Gastrocnemius medialis (tissue), 4 donors: ENCODE measurements around the gene PRKCH.

Experiments used
- CTCF ChIP-seq, 5 experiments: fragments of 450-650 bp in 3 of 5; fragments of 200-600 bp in 2 of 5; sonication (generic) in 2 of 5; IDR thresholded peaks in 4 of 5; conservative IDR thresholded peaks in 1 of 5; 1 replicate in 4 of 5; 2 replicates in 1 of 5; pipeline ENCODE4 v1.5.1; 2016 to 2019; ENCODE audit warnings: antibody characterized with exemption in 5 of 5, mild to moderate bottlenecking in 3 of 5, moderate library complexity in 3 of 5
- POLR2A ChIP-seq, 2 donors: fragments of 450-650 bp; IDR thresholded peaks; one replicate each; pipeline ENCODE4 v1.6.1; 2017; ENCODE audit warnings: antibody characterized with exemption in 2 of 2, mild to moderate bottlenecking in 2 of 2, moderate library complexity in 2 of 2

GRCh38 chr14:61575126-61575525 is 253.7 kb downstream of the PRKCH start:
- TF ChIP-seq POLR2A (IDR thresholded peaks at IDR 0.05) (no peak), CTCF (IDR thresholded peaks at IDR 0.05 in 4 of 5, conservative IDR thresholded peaks at IDR 0.05 in 1 of 5) (no peak)
